Activated CD4-positive, alpha-beta T cell treated with anti-CD3 and anti-CD28 coated beads, Interleukin-2, amount 50 U/mL, for 24 hours (primary cell): Measurements from ENCODE around the gene ZDHHC7.

Experiments used
- DNase-seq, 2 donors: peaks; one replicate each; pipeline ENCODE4 v3.0.0-alpha.2; 2020; ENCODE audit warnings: low read depth in 1 of 2, low spot score in 1 of 2

Gene ZDHHC7

GRCh38 chr16:84999857-85000480 lies 11.4 kb downstream of the ZDHHC7 start:
- no peak for DNase-seq

GRCh38 chr16:84999200-84999599 lies 12.1 kb downstream of the ZDHHC7 start:
- DNase-seq, result no peak

GRCh38 chr16:84996365-84996764 lies 15.0 kb downstream of the ZDHHC7 start:
- no peak for DNase-seq

GRCh38 chr16:84995663-84996062 lies 15.7 kb downstream of the ZDHHC7 start:
- DNase-seq, result no peak

GRCh38 chr16:84993926-84994325 lies 17.4 kb downstream of the ZDHHC7 start:
- DNase-seq, result no peak

GRCh38 chr16:84992717-84993075 lies 18.6 kb downstream of the ZDHHC7 start:
- DNase-seq, result no peak

GRCh38 chr16:84990782-84991181 lies 20.6 kb downstream of the ZDHHC7 start:
- no peak for DNase-seq

GRCh38 chr16:84989749-84990620 lies 21.4 kb downstream of the ZDHHC7 start:
- DNase-seq, result no peak

- no peak for DNase-seq
Observed at GRCh38 chr16:84988328-84989080, 22.8 kb downstream of the ZDHHC7 start.

- no peak for DNase-seq
Observed at GRCh38 chr16:84986879-84987278, 24.5 kb downstream of the ZDHHC7 start.

GRCh38 chr16:84986102-84986501 lies 25.2 kb downstream of the ZDHHC7 start:
- no peak for DNase-seq

GRCh38 chr16:84985079-84986065 lies 26.0 kb downstream of the ZDHHC7 start:
- no peak for DNase-seq

- DNase-seq, result no peak
Observed at GRCh38 chr16:84982434-84982833, 28.9 kb downstream of the ZDHHC7 start.

- DNase-seq, result no peak
Observed at GRCh38 chr16:84979516-84979915, 31.8 kb downstream of the ZDHHC7 start.

- no peak for DNase-seq
Observed at GRCh38 chr16:84976644-84977400, 34.5 kb downstream of the ZDHHC7 start.

- no peak for DNase-seq
Observed at GRCh38 chr16:84975522-84975921, 35.8 kb downstream of the ZDHHC7 start.

GRCh38 chr16:84975066-84975465 lies 36.3 kb downstream of the ZDHHC7 start:
- DNase-seq, result no peak

GRCh38 chr16:84973776-84974523 lies 37.4 kb downstream of the ZDHHC7 start:
- DNase-seq, result no peak

GRCh38 chr16:84973236-84973635 lies 38.1 kb downstream of the ZDHHC7 start:
- DNase-seq, result no peak
